Thoracic aorta (tissue), 2 donors: ENCODE measurements around the gene DNAJC21. TPM values are rescaled to one million over a fixed set of nuclear protein-coding genes. Genes with fewer than 3 reads are reported as not detected.
A peak's percentile ranks its signal among the peaks of the same experiment; 100 is the strongest.

Experiments used
- ATAC-seq: fragments of 150-250 bp; one replicate; pipeline ENCODE4 v1.8.0; 2017; ENCODE audit warnings: low read depth; ENCODE audit not compliant: insufficient number of reproducible peaks, low FRiP score
- DNase-seq: peaks from one replicate; pipeline ENCODE4 v3.0.0-alpha.2; 2020; ENCODE audit warnings: low spot score
- H3K27ac ChIP-seq, 2 donors: fragments of 200-600 bp; sonication (generic); 1 replicate in 1 of 2; 2 replicates in 1 of 2; pipeline ENCODE4 v1.5.1; 2016; ENCODE audit warnings: mild to moderate bottlenecking in 2 of 2, moderate library complexity in 2 of 2
- H3K27me3 ChIP-seq: fragments of 200-600 bp; sonication (generic); replicated peaks from 2 replicates; pipeline ENCODE4 v1.6.0; 2016; ENCODE audit warnings: mild to moderate bottlenecking; ENCODE audit not compliant: insufficient read depth
- H3K36me3 ChIP-seq: fragments of 200-600 bp; sonication (generic); one replicate; pipeline ENCODE4 v1.5.1; 2016
- H3K4me1 ChIP-seq, 2 donors: fragments of 200-600 bp; sonication (generic); 1 replicate in 1 of 2; 2 replicates in 1 of 2; pipeline versions ENCODE4 v1.5.1 to v1.6.0; 2016; ENCODE audit warnings: low read depth in 2 of 2, mild to moderate bottlenecking in 1 of 2; ENCODE audit not compliant: control insufficient read depth in 1 of 2
- H3K4me3 ChIP-seq: fragments of 200-600 bp; sonication (generic); 2 replicates; pipeline ENCODE4 v1.5.1; 2016; ENCODE audit warnings: mild to moderate bottlenecking
- H3K9me3 ChIP-seq: fragments of 200-600 bp; sonication (generic); 2 replicates; pipeline ENCODE4 v1.5.1; 2016
- total RNA-seq, 2 donors: library from RNA; depleted of rRNA; stranded (reverse); fragments of >200 nt; gene quantifications; one replicate each; pipeline versions ENCODE4 v1.1.0 to v1.2.3, GENCODE V29; 2016
- TF ChIP-seq, protein P1 (sequence below): fragments of 200-600 bp; sonication (generic); IDR thresholded peaks from one replicate; pipeline ENCODE4 v1.5.1; 2019; ENCODE audit warnings: antibody characterized with exemption

The DNAJC21 gene
- total RNA-seq, 2 donors from 2014 or later, result 24.1 to 44.2 TPM

DNA sequence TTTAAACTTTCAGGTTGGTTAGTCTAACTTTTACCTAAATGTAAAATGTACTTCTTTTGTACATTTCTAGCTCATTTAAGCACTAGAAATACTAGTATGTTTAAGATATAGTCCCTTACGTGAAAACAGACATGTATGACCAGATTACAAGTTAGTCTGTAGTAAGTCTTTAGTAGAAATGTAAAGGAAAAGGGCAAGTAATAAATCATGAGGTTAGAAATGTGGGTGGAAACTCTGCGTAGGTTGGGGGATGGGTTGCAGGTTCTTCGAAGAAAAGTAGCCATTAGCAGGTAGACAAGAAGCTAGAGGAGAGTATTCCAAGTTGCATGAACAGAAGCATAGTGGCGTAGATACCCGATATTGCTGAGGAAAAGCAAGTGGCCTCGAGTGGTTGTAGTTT is 36.9 kb upstream of the DNAJC21 start:
- Histone ChIP-seq H3K27ac (no peak overlapping the region), H3K36me3 (no peaks in the 10 kb centered on the region), H3K4me1 (peaks cover 0 to 9% of the 10 kb centered on the region in 2 donors), H3K27me3 (no peaks in the 10 kb centered on the region), H3K9me3 (no peaks in the 10 kb centered on the region), H3K4me3 (no peak overlapping the region)
- DNase-seq, result no peak
- ATAC-seq, result no peak
- TF ChIP-seq, protein P1, sequence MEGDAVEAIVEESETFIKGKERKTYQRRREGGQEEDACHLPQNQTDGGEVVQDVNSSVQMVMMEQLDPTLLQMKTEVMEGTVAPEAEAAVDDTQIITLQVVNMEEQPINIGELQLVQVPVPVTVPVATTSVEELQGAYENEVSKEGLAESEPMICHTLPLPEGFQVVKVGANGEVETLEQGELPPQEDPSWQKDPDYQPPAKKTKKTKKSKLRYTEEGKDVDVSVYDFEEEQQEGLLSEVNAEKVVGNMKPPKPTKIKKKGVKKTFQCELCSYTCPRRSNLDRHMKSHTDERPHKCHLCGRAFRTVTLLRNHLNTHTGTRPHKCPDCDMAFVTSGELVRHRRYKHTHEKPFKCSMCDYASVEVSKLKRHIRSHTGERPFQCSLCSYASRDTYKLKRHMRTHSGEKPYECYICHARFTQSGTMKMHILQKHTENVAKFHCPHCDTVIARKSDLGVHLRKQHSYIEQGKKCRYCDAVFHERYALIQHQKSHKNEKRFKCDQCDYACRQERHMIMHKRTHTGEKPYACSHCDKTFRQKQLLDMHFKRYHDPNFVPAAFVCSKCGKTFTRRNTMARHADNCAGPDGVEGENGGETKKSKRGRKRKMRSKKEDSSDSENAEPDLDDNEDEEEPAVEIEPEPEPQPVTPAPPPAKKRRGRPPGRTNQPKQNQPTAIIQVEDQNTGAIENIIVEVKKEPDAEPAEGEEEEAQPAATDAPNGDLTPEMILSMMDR, result no peak

DNA sequence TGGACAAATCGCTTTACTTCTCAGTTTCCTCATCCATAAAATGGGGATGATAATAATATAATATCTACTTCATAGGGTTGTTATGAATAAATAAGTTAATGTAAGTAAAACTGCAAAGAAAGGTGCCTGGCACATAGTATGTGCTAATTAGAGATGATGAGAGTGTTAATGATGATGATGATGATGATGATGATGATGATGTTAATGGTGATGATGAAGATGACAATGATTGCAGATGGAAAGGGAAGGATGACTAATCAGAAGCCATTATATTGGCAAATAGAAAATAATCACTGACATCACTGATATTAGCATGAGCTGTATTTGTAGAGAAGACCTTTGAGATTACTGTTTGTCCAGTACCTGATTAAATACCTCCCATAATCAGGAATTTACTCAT is 34.6 kb upstream of the DNAJC21 start:
- Histone ChIP-seq H3K27ac (no peak overlapping the region), H3K4me3 (no peak overlapping the region), H3K9me3 (no peaks in the 10 kb centered on the region), H3K27me3 (no peaks in the 10 kb centered on the region), H3K36me3 (no peaks in the 10 kb centered on the region), H3K4me1 (peaks cover 0 to 14% of the 10 kb centered on the region in 2 donors)
- TF ChIP-seq, protein P1, result no peak
- DNase-seq (no peak), ATAC-seq (no peak)

DNA sequence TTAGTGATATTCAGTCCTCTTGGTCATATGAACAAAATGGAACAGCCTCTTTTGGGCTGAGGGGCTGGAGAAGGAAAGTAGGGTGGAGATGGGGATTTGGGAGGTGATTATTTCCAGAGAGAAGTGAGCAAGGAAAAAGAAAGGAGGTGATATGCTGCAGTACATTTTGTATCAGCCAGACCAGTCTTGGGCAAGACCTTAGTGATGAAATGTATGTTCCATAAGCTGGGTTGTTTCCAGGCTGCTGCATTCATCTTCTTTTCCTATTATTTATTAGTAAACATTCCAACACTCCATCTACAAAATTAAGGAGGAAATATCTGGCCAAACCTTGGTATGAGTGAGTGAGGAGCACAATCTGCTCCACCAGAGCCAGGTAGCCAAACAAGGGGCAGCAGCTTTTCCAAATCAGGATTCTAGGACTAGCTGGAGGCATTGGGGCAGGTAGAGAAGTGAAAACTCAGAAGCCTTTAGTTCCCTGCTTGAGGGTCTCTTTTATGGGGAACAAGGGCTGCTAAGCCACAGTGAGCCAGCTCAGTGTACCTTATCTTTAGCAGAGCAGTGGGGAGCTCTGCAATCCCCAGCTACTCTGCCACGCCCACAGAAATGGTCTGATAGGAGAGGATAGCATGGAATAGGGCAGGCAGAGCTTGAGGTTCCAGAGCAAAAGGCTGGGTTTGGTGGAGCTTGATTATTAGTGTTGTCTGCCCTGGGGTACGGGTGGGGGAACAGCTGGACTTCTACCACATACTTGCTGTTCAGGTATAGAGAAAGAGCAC is 33.5 kb upstream of the DNAJC21 start:
- peaks cover 0 to 14% of the 10 kb centered on the region in 2 donors for H3K4me1 ChIP-seq
- no peaks in the 10 kb centered on the region for H3K9me3 ChIP-seq
- no peak overlapping the region for H3K4me3 ChIP-seq
- TF ChIP-seq, protein P1, result no peak
- no peaks in the 10 kb centered on the region for H3K27me3 ChIP-seq
- H3K36me3 ChIP-seq, result no peaks in the 10 kb centered on the region
- H3K27ac ChIP-seq, result no peak overlapping the region
- DNase-seq (no peak), ATAC-seq (no peak)

DNA sequence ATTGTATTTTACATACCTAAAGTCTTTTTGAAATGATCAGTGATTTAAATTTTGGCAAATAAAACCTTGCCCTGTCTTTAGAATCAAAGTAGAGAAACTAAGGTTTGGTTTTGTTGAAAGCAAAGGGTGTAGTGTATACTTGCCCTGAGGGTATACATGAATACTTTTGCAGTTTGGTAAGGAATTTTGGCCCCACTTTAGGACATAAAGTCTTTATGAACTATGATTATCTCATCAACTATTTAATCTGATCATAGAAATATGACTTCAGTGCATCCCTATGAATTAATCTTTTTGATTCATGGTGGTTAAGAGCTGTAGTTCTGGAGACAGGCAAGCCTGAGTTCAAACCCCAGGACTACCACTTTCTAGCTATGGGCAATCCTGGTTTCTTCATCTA is 31.7 kb upstream of the DNAJC21 start:
- no peak overlapping the region for H3K27ac ChIP-seq
- no peaks in the 10 kb centered on the region for H3K27me3 ChIP-seq
- H3K36me3 ChIP-seq, result peaks cover 2% of the 10 kb centered on the region
- no peak overlapping the region for H3K4me3 ChIP-seq
- H3K9me3 ChIP-seq, result no peaks in the 10 kb centered on the region
- ATAC-seq (no peak), DNase-seq (no peak)
- TF ChIP-seq, protein P1, result no peak
- peaks cover 0 to 5% of the 10 kb centered on the region in 2 donors for H3K4me1 ChIP-seq

DNA sequence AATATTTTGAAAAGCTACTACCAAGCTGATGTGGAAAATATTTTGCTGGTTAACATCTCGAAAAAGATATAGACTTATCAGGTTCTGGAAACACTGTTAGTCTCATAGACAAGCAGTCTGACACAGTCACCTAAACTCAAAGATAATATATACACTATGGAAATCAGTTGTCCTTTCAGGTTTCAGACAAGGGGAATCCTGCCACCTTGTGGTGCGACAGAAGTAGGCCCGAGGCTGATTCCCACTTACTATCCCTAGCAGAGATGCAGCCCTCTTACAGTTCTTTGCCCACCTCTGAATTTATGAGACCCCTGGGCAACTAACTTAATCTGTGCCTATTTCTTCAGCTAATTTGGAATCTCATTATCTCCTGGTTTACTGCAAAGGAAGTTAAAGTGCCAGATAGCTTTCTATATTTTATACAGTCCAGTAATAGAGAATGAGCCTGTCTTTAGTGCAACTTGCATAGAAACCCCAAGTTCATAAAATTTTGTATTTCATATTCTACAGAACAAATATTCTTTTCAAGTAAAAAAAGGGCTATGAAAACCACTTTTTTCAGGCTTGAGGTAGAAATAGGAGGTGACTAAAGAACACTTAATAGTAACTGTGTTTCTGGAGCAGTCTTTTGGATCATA is 31.0 kb upstream of the DNAJC21 start:
- H3K27ac ChIP-seq, result no peak overlapping the region
- DNase-seq (no peak), ATAC-seq (peak; percentile 88)
- H3K27me3 ChIP-seq, result no peaks in the 10 kb centered on the region
- peaks cover 2% of the 10 kb centered on the region for H3K36me3 ChIP-seq
- peak overlapping the region; percentile 23 for H3K4me3 ChIP-seq
- TF ChIP-seq, protein P1, result peak; percentile 88
- no peaks in the 10 kb centered on the region for H3K9me3 ChIP-seq
- H3K4me1 ChIP-seq, result peaks cover 0 to 5% of the 10 kb centered on the region in 2 donors
